Hematopoietic multipotent progenitor cell treated with erythropoietin and hydrocortisone succinate and interleukin-3 and kit ligand, for 6 days (in vitro differentiated cells): ENCODE data around the gene GOLT1A.

Experiments used
- DNase-seq: peaks from one replicate; pipeline ENCODE4 v3.0.0-alpha.2; 2015

The GOLT1A gene

GRCh38 chr1:204153667-204154066, 60.1 kb downstream of the GOLT1A start:
- no peak for DNase-seq

GRCh38 chr1:204152310-204153044, 61.3 kb downstream of the GOLT1A start:
- no peak for DNase-seq

GRCh38 chr1:204151552-204152309, 62.1 kb downstream of the GOLT1A start, which contains the start of gene ETNK2:
ETNK2 (minus strand) TSS chr1:204152044; CDS start chr1:204151852, 192 bp downstream.
- DNase-seq, result no peak

- no peak for DNase-seq
Measured at GRCh38 chr1:204150702-204151551, 62.9 kb downstream of the GOLT1A start.

GRCh38 chr1:204149635-204150565, 63.9 kb downstream of the GOLT1A start:
- no peak for DNase-seq

GRCh38 chr1:204149107-204149506, 64.7 kb downstream of the GOLT1A start:
- DNase-seq, result no peak
